Activated T-cell treated with anti-CD3 and anti-CD28 coated beads for 24 hours (primary cell): ENCODE data around the gene PDZK1IP1.
"Not testable (repeated sequence)": the region's sequence is repeated elsewhere in the genome, so short reads cannot be mapped to it uniquely, and the experiment has no call there.

Experiments
- DNase-seq: peaks from one replicate; pipeline ENCODE4 v3.0.0-alpha.2; 2020; ENCODE audit warnings: low read depth

PDZK1IP1 gene

GRCh38 chr1:47196622-47197021, 6.8 kb upstream of the PDZK1IP1 start:
- DNase-seq, result no peak

- not testable (repeated sequence) for DNase-seq
These were observed 6.1 kb upstream of the PDZK1IP1 start for GRCh38 chr1:47195981-47196380.

- DNase-seq, result no peak
These were observed 4.5 kb upstream of the PDZK1IP1 start for GRCh38 chr1:47194311-47194710.

- not testable (repeated sequence) for DNase-seq
These were observed 3.7 kb upstream of the PDZK1IP1 start for GRCh38 chr1:47193496-47193895.

- peak; percentile 63 for DNase-seq
These were observed 2.9 kb upstream of the PDZK1IP1 start for GRCh38 chr1:47192458-47193384.

- no peak for DNase-seq
These were observed 2.2 kb upstream of the PDZK1IP1 start for GRCh38 chr1:47191940-47192457.

GRCh38 chr1:47190857-47191256, 1.0 kb upstream of the PDZK1IP1 start:
- no peak for DNase-seq

GRCh38 chr1:47190509-47190855, 646 bp upstream of the PDZK1IP1 start:
- no peak for DNase-seq

- DNase-seq, result no peak
These were observed 748 bp downstream of the PDZK1IP1 start for GRCh38 chr1:47188791-47189785.

- DNase-seq, result no peak
These were observed 1.9 kb downstream of the PDZK1IP1 start for GRCh38 chr1:47187926-47188250.

- no peak for DNase-seq
These were observed 2.5 kb downstream of the PDZK1IP1 start for GRCh38 chr1:47187231-47187925.

- no peak for DNase-seq
These were observed 3.3 kb downstream of the PDZK1IP1 start for GRCh38 chr1:47186267-47187185.

- no peak for DNase-seq
These were observed 4.8 kb downstream of the PDZK1IP1 start for GRCh38 chr1:47184822-47185677.

GRCh38 chr1:47184090-47184821, 5.6 kb downstream of the PDZK1IP1 start:
- DNase-seq, result no peak

- no peak for DNase-seq
These were observed 6.3 kb downstream of the PDZK1IP1 start for GRCh38 chr1:47183308-47184089.

- no peak for DNase-seq
These were observed 7.1 kb downstream of the PDZK1IP1 start for GRCh38 chr1:47182676-47183235.

GRCh38 chr1:47181955-47182675, 7.7 kb downstream of the PDZK1IP1 start:
- DNase-seq, result no peak
